Stimulated activated CD4-positive, alpha-beta T cell treated with anti-CD3 and anti-CD28 coated beads, TNF-alpha, amount 100 ng/mL, for 1 hour (primary cell): Measurements from ENCODE around the gene MOK.
"Not testable (repeated sequence)": the region's sequence is repeated elsewhere in the genome, so short reads cannot be mapped to it uniquely, and the experiment has no call there.

Experiments used
- DNase-seq, 3 donors: peaks; one replicate each; pipeline ENCODE4 v3.0.0-alpha.2; 2020; ENCODE audit warnings: low read depth in 3 of 3, low spot score in 1 of 3

MOK gene

GRCh38 chr14:102321456-102322422 is 16.8 kb upstream of the MOK start:
- no peak for DNase-seq

DNA sequence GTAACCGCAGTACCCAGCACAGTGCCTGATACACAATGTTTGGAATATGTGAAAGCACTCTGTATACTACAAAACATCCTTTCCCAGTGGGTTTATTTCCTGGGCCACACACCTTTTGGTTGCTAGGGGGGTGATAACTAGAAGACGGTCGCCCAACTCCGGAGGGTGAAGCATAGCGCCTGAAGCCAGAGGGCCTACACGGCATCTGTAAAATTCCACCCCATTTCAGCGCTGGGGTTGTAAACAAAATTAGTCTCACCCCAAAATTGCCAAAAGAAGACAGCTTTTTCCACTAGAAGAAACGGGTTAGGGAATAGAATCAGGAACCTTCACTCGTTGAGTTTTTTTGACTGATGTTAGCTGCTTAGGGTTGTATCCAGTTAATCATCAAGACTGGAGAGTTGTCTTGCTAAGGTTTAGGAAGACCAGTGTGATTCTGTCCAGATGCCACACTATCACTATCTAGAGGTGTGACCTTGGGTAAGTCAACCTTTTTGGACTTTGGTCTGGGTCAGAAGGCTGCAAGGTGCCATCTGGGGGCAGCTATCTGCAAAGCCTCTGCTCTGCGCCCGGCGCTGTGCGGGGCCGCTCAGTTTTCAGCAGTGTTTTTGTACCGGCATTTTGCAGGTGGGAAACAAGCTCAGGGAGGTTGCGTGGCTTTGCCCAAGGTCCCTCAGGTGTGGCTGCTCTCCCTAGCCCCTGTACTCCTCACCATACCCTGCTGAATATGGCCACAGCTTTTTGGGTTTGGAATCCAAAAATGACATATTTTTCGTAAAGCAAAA is 15.9 kb upstream of the MOK start:
- DNase-seq: no peak

DNA sequence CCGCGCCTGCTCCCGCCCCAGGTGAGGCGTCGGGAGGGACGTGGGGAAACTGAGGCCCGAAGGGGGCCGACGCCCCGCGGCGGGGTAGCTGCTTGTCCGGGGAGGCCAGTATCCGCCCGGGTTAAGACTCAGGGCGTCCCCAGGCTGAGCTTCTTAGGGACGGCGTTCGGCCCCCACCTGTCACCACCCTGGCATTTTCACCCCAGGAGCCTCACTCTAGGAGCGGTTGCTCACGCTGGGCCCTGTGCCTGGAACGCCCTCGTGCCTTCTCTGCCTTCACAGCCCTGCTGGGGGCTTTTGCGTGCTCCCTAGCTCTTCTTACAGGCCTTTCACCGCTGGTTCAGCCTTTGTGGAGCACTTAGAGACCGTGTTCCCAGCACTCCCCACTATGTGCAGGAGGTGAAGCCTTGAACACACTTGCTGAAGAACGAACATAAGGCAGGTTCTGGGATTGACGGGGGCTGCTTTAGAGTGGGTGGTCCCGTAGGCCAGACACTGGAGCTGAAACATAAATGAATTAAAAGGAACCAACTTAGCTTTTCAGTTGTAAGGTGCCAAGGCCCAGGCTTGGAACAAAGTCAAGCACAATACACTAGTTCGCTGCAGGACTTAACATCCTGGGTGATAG is 15.2 kb upstream of the MOK start:
- peak in 1 of 3 donors; percentile 26 for DNase-seq

GRCh38 chr14:102319351-102320032 is 14.5 kb upstream of the MOK start, which contains the start of gene ZNF839:
ZNF839 (plus strand) TSS chr14:102319746; CDS start chr14:102319766, 20 bp downstream.
- DNase-seq: peak; percentile 78 to 96 (median 87)

- no peak for DNase-seq
These were observed 13.9 kb upstream of the MOK start for GRCh38 chr14:102318781-102319276.

GRCh38 chr14:102317564-102318248 is 12.7 kb upstream of the MOK start:
- DNase-seq: no peak

GRCh38 chr14:102316743-102317563 is 12.0 kb upstream of the MOK start:
- peak; percentile 84 to 99 (median 97) for DNase-seq

DNA sequence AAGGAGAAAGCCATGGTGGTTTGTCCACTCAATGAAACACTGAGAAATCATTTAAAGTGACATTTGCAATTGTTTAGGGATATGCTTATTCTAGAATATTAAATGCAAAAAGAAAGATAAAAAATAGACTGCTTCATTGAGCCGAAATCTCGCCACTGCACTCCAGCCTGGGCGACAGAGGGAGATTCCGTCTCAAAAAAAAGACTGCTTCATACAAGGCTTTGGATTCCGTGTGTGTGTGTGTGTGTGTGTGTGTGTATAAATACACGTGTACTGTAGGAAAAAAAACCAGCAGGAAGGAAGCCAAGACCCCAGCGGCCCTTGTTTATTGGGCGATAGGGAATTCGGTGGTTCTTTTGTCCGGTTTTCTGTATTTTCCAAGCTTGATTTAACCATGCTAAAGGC is 11.4 kb upstream of the MOK start:
- DNase-seq: no peak

DNA sequence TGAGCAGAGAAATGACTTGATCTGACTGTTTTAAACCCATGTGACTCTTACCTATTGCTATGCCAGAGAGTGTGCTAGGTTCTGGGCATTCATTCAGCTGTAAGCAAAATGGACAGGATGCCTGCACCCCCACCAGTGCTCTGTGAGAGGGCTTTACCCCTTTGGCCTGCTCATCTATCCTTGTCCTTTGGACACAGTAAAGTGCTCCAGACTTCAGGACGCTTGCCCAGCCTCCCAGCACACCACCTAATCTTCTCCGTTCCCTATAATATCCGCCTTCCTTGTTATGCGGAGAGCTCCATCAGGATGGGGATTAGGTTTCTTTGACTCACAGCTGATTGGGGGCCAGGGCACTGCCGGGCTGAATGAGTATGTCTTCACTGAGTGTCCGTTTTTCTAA is 10.2 kb upstream of the MOK start:
- DNase-seq: no peak

- peak; percentile 55 to 74 (median 59) for DNase-seq
These were observed 9.5 kb upstream of the MOK start for GRCh38 chr14:102314242-102315011.

- DNase-seq: no peak
These were observed 1.3 kb downstream of the MOK start for GRCh38 chr14:102303664-102304063.

GRCh38 chr14:102298303-102299070 is 6.5 kb downstream of the MOK start:
- DNase-seq: not testable (repeated sequence)

GRCh38 chr14:102297436-102298170 is 7.4 kb downstream of the MOK start:
- DNase-seq: no peak

DNA sequence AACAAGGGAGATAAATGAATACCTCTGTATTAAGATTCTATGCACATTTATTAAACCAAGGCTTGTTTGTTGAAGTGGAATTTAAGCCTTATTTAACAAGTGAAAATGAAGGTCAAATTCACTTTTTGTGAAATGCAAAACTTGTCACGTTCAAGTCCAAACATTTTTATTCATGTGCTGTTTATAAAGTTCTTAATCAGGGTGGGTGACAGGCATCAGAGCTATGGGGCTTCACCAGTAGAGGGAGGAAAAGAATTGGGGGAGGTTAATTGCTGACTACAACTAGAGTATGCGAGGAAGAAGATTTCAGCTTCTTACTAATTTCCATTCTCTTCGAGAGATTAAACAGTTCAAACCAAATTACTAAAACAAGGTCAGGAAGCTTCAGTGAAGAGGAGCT is 9.7 kb downstream of the MOK start:
- no peak for DNase-seq

DNA sequence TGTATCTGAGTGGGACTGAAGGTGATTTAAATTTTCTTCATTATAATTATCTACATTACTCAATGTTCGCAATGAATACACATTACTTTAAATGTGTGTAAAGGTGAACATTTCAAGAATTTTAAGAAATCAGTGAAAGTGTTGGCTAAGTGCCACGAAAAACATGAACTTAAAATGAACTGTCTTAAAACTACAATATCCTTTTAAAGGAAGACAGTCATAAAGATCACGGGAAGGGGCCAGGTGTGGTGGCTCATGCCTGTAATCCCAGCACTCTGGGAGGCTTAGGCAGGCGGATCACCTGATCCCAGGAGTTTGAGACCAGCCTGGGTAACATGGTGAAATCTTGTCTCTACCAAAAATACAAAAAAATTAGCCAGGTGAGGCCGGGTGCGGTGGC is 11.2 kb downstream of the MOK start:
- no peak for DNase-seq

- DNase-seq: no peak
These were observed 12.5 kb downstream of the MOK start for GRCh38 chr14:102292441-102292840.

- DNase-seq: no peak
These were observed 16.8 kb downstream of the MOK start for GRCh38 chr14:102288139-102288538.
